C4-2B (cell line): Measurements from ENCODE around the gene CBX6.

Source experiments
- ZFX ChIP-seq: fragments of 450-650 bp; IDR thresholded peaks from 2 replicates; pipeline ENCODE4 v1.6.1; 2017
- TF ChIP-seq, protein P1 (sequence below): fragments of 450-650 bp; conservative IDR thresholded peaks from 2 replicates; pipeline ENCODE4 v1.5.1; 2017; ENCODE audit warnings: mild to moderate bottlenecking

DNA sequence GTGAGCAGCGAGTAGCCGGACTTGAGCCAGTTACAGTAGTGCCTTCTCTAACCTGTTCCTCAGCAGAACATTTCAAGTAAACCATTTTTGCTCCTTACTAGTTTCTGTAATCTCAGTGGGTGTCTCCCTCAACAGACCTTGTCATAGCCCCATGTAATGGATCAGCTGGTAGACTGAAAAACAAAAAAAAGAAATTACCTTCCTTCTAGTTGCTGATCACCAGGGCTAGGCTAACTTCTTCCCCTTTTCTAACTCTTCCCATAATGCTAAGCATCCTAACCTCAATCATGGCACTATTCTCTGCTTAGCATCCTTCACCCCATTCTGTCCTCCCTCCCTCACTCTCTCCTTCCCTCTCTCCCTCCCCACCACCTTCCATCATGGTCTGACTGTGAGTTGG, 35.8 kb upstream of the CBX6 start:
- TF ChIP-seq, protein P1, sequence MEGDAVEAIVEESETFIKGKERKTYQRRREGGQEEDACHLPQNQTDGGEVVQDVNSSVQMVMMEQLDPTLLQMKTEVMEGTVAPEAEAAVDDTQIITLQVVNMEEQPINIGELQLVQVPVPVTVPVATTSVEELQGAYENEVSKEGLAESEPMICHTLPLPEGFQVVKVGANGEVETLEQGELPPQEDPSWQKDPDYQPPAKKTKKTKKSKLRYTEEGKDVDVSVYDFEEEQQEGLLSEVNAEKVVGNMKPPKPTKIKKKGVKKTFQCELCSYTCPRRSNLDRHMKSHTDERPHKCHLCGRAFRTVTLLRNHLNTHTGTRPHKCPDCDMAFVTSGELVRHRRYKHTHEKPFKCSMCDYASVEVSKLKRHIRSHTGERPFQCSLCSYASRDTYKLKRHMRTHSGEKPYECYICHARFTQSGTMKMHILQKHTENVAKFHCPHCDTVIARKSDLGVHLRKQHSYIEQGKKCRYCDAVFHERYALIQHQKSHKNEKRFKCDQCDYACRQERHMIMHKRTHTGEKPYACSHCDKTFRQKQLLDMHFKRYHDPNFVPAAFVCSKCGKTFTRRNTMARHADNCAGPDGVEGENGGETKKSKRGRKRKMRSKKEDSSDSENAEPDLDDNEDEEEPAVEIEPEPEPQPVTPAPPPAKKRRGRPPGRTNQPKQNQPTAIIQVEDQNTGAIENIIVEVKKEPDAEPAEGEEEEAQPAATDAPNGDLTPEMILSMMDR, result no peak
- TF ChIP-seq ZFX, result no peak
